Mammary epithelial cell (primary cell): ENCODE measurements around the gene ELOVL5.

Experiments
- EZH2 ChIP-seq: IDR thresholded peaks from 2 replicates; pipeline ENCODE4 v1.6.1; 2012; ENCODE audit warnings: low read length, inconsistent platforms, borderline replicate concordance
- TF ChIP-seq, protein P1 (sequence below), 2 donors: IDR thresholded peaks in 1 of 2; conservative IDR thresholded peaks in 1 of 2; 2 replicates each; pipeline ENCODE4 v1.5.1; 2011 to 2012; ENCODE audit warnings: inconsistent platforms in 2 of 2, low read length in 2 of 2, mild to moderate bottlenecking in 2 of 2, control low read depth in 1 of 2, low read depth in 1 of 2; ENCODE audit not compliant: insufficient read depth in 1 of 2; ENCODE audit errors: extremely low read depth in 1 of 2

DNA sequence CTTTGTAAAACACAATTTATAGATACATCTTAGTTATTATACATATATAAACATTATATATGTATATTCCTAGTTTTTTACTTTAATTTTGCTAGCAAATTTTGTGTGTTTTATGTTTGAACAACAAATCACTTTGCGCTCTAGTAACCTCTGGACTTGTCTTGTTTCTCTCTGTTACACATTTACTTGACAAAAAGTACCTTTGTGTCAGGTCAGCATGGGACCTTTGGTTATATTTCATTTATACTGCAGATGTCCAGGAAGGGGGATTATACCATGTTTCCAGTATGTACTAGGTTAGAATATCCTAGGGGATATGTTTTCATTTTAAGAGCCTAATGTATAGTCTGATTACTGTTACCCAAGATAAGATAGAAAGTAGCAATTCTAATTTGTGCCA is 28.5 kb upstream of the ELOVL5 start:
- TF ChIP-seq, protein P1, sequence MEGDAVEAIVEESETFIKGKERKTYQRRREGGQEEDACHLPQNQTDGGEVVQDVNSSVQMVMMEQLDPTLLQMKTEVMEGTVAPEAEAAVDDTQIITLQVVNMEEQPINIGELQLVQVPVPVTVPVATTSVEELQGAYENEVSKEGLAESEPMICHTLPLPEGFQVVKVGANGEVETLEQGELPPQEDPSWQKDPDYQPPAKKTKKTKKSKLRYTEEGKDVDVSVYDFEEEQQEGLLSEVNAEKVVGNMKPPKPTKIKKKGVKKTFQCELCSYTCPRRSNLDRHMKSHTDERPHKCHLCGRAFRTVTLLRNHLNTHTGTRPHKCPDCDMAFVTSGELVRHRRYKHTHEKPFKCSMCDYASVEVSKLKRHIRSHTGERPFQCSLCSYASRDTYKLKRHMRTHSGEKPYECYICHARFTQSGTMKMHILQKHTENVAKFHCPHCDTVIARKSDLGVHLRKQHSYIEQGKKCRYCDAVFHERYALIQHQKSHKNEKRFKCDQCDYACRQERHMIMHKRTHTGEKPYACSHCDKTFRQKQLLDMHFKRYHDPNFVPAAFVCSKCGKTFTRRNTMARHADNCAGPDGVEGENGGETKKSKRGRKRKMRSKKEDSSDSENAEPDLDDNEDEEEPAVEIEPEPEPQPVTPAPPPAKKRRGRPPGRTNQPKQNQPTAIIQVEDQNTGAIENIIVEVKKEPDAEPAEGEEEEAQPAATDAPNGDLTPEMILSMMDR (conservative IDR thresholded peaks at IDR 0.05 in 1 of 2, IDR thresholded peaks at IDR 0.05 in 1 of 2; ENCODE audit: extremely low read depth in 1 of 2, insufficient read depth in 1 of 2, low read depth in 1 of 2, low read length in 2 of 2): no peak
- no peak for TF ChIP-seq EZH2
